ENCODE results near the gene LRP10. TPM values are rescaled to one million over a fixed set of nuclear protein-coding genes. Genes with fewer than 3 reads are reported as not detected.

LRP10 gene
- total and polyA plus RNA-seq, 2 of the 4 experiments (the other 2 are of a cell fraction) = 25.1 to 118 TPM

GRCh38 chr14:22906073-22906472 lies 34.5 kb downstream of the LRP10 start:
- 97% methylated on average over 19 of the region's 20 CpGs; no CpG with 5 or more reads in 1 of the 2 experiments for WGBS, 2 experiments (ENCODE audit: extremely low coverage in 2 of 2, insufficient read length in 1 of 2)
- Histone ChIP-seq H4K5ac (ENCODE audit: low read depth, low read length) (no peak overlapping the region), H4K20me1 (ENCODE audit: insufficient read depth, low read length) (no peaks in the 10 kb centered on the region), H3K4ac (ENCODE audit: low read depth, low read length) (no peak overlapping the region), H3K56ac (ENCODE audit: extremely low read depth, insufficient read depth, low read length) (no peak overlapping the region), H2BK5ac (ENCODE audit: low read depth, low read length, poor library complexity, severe bottlenecking) (no peak overlapping the region), H3K36me3 (ENCODE audit: control insufficient read depth, insufficient read depth, low read length) (peaks cover 57% of the 10 kb centered on the region), H3K4me1 (ENCODE audit: control insufficient read depth, insufficient read depth, low read length) (no peaks in the 10 kb centered on the region), H3K4me3 (ENCODE audit: insufficient read depth, low read depth, low read length) (no peak overlapping the region), H4K8ac (ENCODE audit: low read depth in 2 of 2, low read length in 2 of 2) (no peak overlapping the region), H2AK5ac (ENCODE audit: low read depth, low read length) (no peak overlapping the region), H2BK120ac (ENCODE audit: low read depth, low read length) (no peak overlapping the region), H3K9me3 (ENCODE audit: control insufficient read depth, insufficient read depth, low read length) (no peaks in the 10 kb centered on the region), H3K27ac (ENCODE audit: insufficient read depth, low read length) (no peak overlapping the region), H2BK20ac (ENCODE audit: low read depth, low read length) (no peak overlapping the region), H3K27me3 (ENCODE audit: control insufficient read depth, insufficient read depth, low read length) (no peaks in the 10 kb centered on the region), H2BK15ac (ENCODE audit: low read depth, low read length) (no peak overlapping the region), H4K91ac (ENCODE audit: insufficient read depth, low read depth, low read length) (no peak overlapping the region), H3K14ac (replicated peaks; ENCODE audit: low read depth, low read length) (no peak overlapping the region), H3K9me1 (ENCODE audit: insufficient read depth, low read length) (0 out of 2 replicates have a peak, but pooled peaks cover 3% of the 10 kb centered on the region), H3K4me2 (ENCODE audit: low read depth, low read length) (no peak overlapping the region), H3K9ac (ENCODE audit: low read depth, low read length) (no peak overlapping the region), H3K18ac (ENCODE audit: low read depth, low read length) (no peak overlapping the region), H3K23ac (ENCODE audit: low read depth, low read length) (no peak overlapping the region), H3K79me1 (ENCODE audit: low read depth in 1 of 2, low read length in 2 of 2) (peaks cover 6 to 21% of the 10 kb centered on the region in 2 experiments), H2AK9ac (replicated peaks; ENCODE audit: low read depth, low read length, poor library complexity) (no peak overlapping the region), H2AFZ (replicated peaks; ENCODE audit: low read length, poor library complexity) (no peak overlapping the region)
- TF ChIP-seq, protein P1, sequence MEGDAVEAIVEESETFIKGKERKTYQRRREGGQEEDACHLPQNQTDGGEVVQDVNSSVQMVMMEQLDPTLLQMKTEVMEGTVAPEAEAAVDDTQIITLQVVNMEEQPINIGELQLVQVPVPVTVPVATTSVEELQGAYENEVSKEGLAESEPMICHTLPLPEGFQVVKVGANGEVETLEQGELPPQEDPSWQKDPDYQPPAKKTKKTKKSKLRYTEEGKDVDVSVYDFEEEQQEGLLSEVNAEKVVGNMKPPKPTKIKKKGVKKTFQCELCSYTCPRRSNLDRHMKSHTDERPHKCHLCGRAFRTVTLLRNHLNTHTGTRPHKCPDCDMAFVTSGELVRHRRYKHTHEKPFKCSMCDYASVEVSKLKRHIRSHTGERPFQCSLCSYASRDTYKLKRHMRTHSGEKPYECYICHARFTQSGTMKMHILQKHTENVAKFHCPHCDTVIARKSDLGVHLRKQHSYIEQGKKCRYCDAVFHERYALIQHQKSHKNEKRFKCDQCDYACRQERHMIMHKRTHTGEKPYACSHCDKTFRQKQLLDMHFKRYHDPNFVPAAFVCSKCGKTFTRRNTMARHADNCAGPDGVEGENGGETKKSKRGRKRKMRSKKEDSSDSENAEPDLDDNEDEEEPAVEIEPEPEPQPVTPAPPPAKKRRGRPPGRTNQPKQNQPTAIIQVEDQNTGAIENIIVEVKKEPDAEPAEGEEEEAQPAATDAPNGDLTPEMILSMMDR (conservative IDR thresholded peaks at IDR 0.05; ENCODE audit: low read depth, low read length) = no peak
- TF ChIP-seq CHD1 (IDR thresholded peaks at IDR 0.05; ENCODE audit: low read depth, low read length) (no peak), FOS (IDR thresholded peaks at IDR 0.05; ENCODE audit: low read depth, low read length) (no peak), RFX5 (IDR thresholded peaks at IDR 0.05; ENCODE audit: low read depth, low read length) (no peak), MAZ (IDR thresholded peaks at IDR 0.05; ENCODE audit: borderline replicate concordance, low read depth, low read length) (no peak)
- BruUV-seq (replicated peaks) = no TSS peak
- DNase-seq (no peak), ATAC-seq (ENCODE audit: low read depth) (no peak)
- dilution Hi-C loops (cut with HindIII; ENCODE audit: low sequenced_read_pairs, unreplicated experiment) (no loop called here), intact Hi-C loops (cut with micrococcal nuclease) (no loop called here), in situ Hi-C loops (cut with MboI; ENCODE audit: low sequenced_read_pairs) (no loop called here)
- ChIA-PET CTCF (no interaction called here), POLR2A (ENCODE audit: unreplicated experiment) (no interaction called here)
